ENCODE results near the gene SLC16A7. TPM values are rescaled to one million over a fixed set of nuclear protein-coding genes. Genes with fewer than 3 reads are reported as not detected.
A peak's percentile ranks its signal among the peaks of the same experiment; 100 is the strongest.

SLC16A7 gene
- total RNA-seq, 1 experiment from 2014 or later: 17.8 TPM

- peak; percentile 18 for DNase-seq (ENCODE audit: low read depth)
These were observed 24.5 kb downstream of the SLC16A7 start for GRCh38 chr12:59620326-59620725.

- DNase-seq (ENCODE audit: low read depth): no peak
These were observed 29.1 kb downstream of the SLC16A7 start for GRCh38 chr12:59624732-59625460.

- peak; percentile 69 for DNase-seq (ENCODE audit: low read depth)
These were observed 30.6 kb downstream of the SLC16A7 start for GRCh38 chr12:59626382-59626781.

- DNase-seq (ENCODE audit: low read depth): no peak
These were observed 31.8 kb downstream of the SLC16A7 start for GRCh38 chr12:59627582-59627981.

- no peak for DNase-seq (ENCODE audit: low read depth)
These were observed 34.1 kb downstream of the SLC16A7 start for GRCh38 chr12:59629890-59630289.

- no peak for DNase-seq (ENCODE audit: low read depth)
These were observed 36.6 kb downstream of the SLC16A7 start for GRCh38 chr12:59632408-59632807.

- no peak for DNase-seq (ENCODE audit: low read depth)
These were observed 38.4 kb downstream of the SLC16A7 start for GRCh38 chr12:59634254-59634653.

GRCh38 chr12:59636945-59637691 is 41.3 kb downstream of the SLC16A7 start:
- no peak for DNase-seq (ENCODE audit: low read depth)

GRCh38 chr12:59637692-59638070 is 41.9 kb downstream of the SLC16A7 start:
- DNase-seq (ENCODE audit: low read depth): no peak

GRCh38 chr12:59643550-59643949 is 47.7 kb downstream of the SLC16A7 start:
- DNase-seq (ENCODE audit: low read depth): no peak

- no peak for DNase-seq (ENCODE audit: low read depth)
These were observed 49.4 kb downstream of the SLC16A7 start for GRCh38 chr12:59645242-59645641.

GRCh38 chr12:59646636-59647035 is 50.8 kb downstream of the SLC16A7 start:
- peak; percentile 15 for DNase-seq (ENCODE audit: low read depth)

- DNase-seq (ENCODE audit: low read depth): peak; percentile 67
These were observed 53.4 kb downstream of the SLC16A7 start for GRCh38 chr12:59649203-59649602.

- DNase-seq (ENCODE audit: low read depth): peak; percentile 31
These were observed 54.9 kb downstream of the SLC16A7 start for GRCh38 chr12:59650588-59651228.

- peak; percentile 73 for DNase-seq (ENCODE audit: low read depth)
These were observed 55.5 kb downstream of the SLC16A7 start for GRCh38 chr12:59651229-59651920.

GRCh38 chr12:59652130-59652529 is 56.3 kb downstream of the SLC16A7 start:
- DNase-seq (ENCODE audit: low read depth): no peak

- no peak for DNase-seq (ENCODE audit: low read depth)
These were observed 58.2 kb downstream of the SLC16A7 start for GRCh38 chr12:59654061-59654460.

GRCh38 chr12:59657266-59657665 is 61.4 kb downstream of the SLC16A7 start:
- DNase-seq (ENCODE audit: low read depth): peak; percentile 39

- no peak for DNase-seq (ENCODE audit: low read depth)
These were observed 61.9 kb downstream of the SLC16A7 start for GRCh38 chr12:59657711-59658110.

GRCh38 chr12:59660148-59660547 is 64.3 kb downstream of the SLC16A7 start:
- no peak for DNase-seq (ENCODE audit: low read depth)

GRCh38 chr12:59660921-59661597 is 65.2 kb downstream of the SLC16A7 start:
- DNase-seq (ENCODE audit: low read depth): no peak

- DNase-seq (ENCODE audit: low read depth): no peak
These were observed 68.7 kb downstream of the SLC16A7 start for GRCh38 chr12:59664495-59664894.

Data from M059J (cell line).